Body of pancreas (tissue), 4 donors: ENCODE results near the gene PCDHA10. TPM values are rescaled to one million over a fixed set of nuclear protein-coding genes. Genes with fewer than 3 reads are reported as not detected.
"Not testable (repeated sequence)": the region's sequence is repeated elsewhere in the genome, so short reads cannot be mapped to it uniquely, and the experiment has no call there.

ENCODE experiments used
- ATAC-seq: fragments of 150-250 bp; one replicate; pipeline ENCODE4 v1.9.1; 2016
- DNase-seq, 4 donors: peaks; one replicate each; pipeline ENCODE4 v3.0.0-alpha.2; 2019
- H3K27ac ChIP-seq, 4 donors: fragments of 200-600 bp; sonication (generic); 1 replicate in 3 of 4; 2 replicates in 1 of 4; pipeline versions ENCODE4 v1.5.1 to v1.6.1; 2016 to 2019; ENCODE audit warnings: mild to moderate bottlenecking in 1 of 4, mixed read lengths in 1 of 4, moderate library complexity in 1 of 4
- H3K27me3 ChIP-seq, 2 donors: fragments of 200-600 bp; sonication (generic); one replicate each; pipeline ENCODE4 v1.6.0; 2016; ENCODE audit warnings: mild to moderate bottlenecking in 1 of 2
- H3K36me3 ChIP-seq, 2 donors: fragments of 200-600 bp; sonication (generic); replicated peaks in 1 of 2; 2 replicates each; pipeline ENCODE4 v1.5.1; 2016; ENCODE audit warnings: low read depth in 2 of 2; ENCODE audit not compliant: insufficient read depth in 1 of 2
- H3K4me1 ChIP-seq: fragments of 200-600 bp; sonication (generic); one replicate; pipeline ENCODE4 v1.6.0; 2016
- H3K4me3 ChIP-seq, 2 donors: fragments of 200-600 bp; sonication (generic); 1 replicate in 1 of 2; 2 replicates in 1 of 2; pipeline ENCODE4 v1.5.1; 2016 to 2019
- H3K9me3 ChIP-seq, 3 donors: fragments of 200-600 bp; sonication (generic); 1 replicate in 2 of 3; 2 replicates in 1 of 3; pipeline ENCODE4 v1.5.1; 2016
- CTCF ChIP-seq, 7 experiments: fragments of 450-650 bp in 4 of 7; fragments of 200-600 bp in 3 of 7; sonication (generic) in 3 of 7; IDR thresholded peaks; one replicate each; pipeline ENCODE4 v1.5.1; 2016 to 2019; ENCODE audit warnings: antibody characterized with exemption in 7 of 7
- POLR2A ChIP-seq, 3 donors: fragments of 450-650 bp; IDR thresholded peaks; one replicate each; pipeline ENCODE4 v1.6.1; 2016; ENCODE audit warnings: antibody characterized with exemption in 3 of 3, mild to moderate bottlenecking in 2 of 3
- WGBS, 2 donors: methylation state at CpG; one replicate each; pipeline ENCODE4 v1.1.5; 2017; 5-methylcytosine and 5-hydroxymethylcytosine counted together
- intact Hi-C: fragments of 100-400 bp; cut with DNase I; formaldehyde crosslinking; loops from one replicate; pipeline ENCODE4 v1.15.1; 2023
- total RNA-seq, 2 donors: library from RNA; depleted of rRNA; stranded (reverse); fragments of >200 nt; gene quantifications; one replicate each; pipeline ENCODE4 v1.1.0, GENCODE V29; 2016

Gene PCDHA10
- total RNA-seq, 2 donors from 2014 or later, result 3.1 to 6.6 TPM

- H3K4me3 ChIP-seq, result no peak within 1 kb of the TSS
- H3K27ac ChIP-seq, result no peak within 1 kb of the TSS
- ATAC-seq (no peak), DNase-seq (no peak)
- intact Hi-C loops, result no loop called here
- peaks cover 0 to 27% (median 0%) of the 10 kb centered on the region in 3 donors for H3K9me3 ChIP-seq
- TF ChIP-seq CTCF (IDR thresholded peaks at IDR 0.05) (no peak), POLR2A (IDR thresholded peaks at IDR 0.05) (no peak)
- WGBS, 2 donors, result 17 to 25% methylated on average over 38 to 47 of the region's 47 CpGs
- H3K27me3 ChIP-seq, result no peaks in the 10 kb centered on the region
- H3K4me1 ChIP-seq, result no peaks in the 10 kb centered on the region
- no peaks in the 10 kb centered on the region for H3K36me3 ChIP-seq
Measured at GRCh38 chr5:140840978-140841962, 14.4 kb upstream of the PCDHA10 start, which contains the start of gene PCDHA8. Gene PCDHA8 (plus strand): TSS chr5:140841187. CDS start chr5:140841322, 135 bp downstream.

- Histone ChIP-seq H3K27me3 (no peaks in the 10 kb centered on the region), H3K27ac (no peak overlapping the region), H3K9me3 (peaks cover 0 to 31% (median 0%) of the 10 kb centered on the region in 3 donors), H3K4me1 (no peaks in the 10 kb centered on the region), H3K4me3 (no peak overlapping the region), H3K36me3 (no peaks in the 10 kb centered on the region)
- intact Hi-C loops, result no loop called here
- TF ChIP-seq CTCF (IDR thresholded peaks at IDR 0.05) (no peak), POLR2A (IDR thresholded peaks at IDR 0.05) (no peak)
- WGBS, 2 donors, result 35 to 45% methylated on average over 21 to 83 of the region's 87 CpGs
- DNase-seq (no peak), ATAC-seq (no peak)
Measured at GRCh38 chr5:140842798-140843733, 12.6 kb upstream of the PCDHA10 start.

- 13 to 17% methylated on average over 10 to 37 of the region's 48 CpGs for WGBS, 2 donors
- not testable (repeated sequence) for H3K4me1 ChIP-seq, H3K27ac ChIP-seq
Measured at GRCh38 chr5:140848139-140849102, 7.3 kb upstream of the PCDHA10 start, which contains the start of gene PCDHA9. Gene PCDHA9 (plus strand): TSS chr5:140848382. CDS start chr5:140848496, 114 bp downstream.

GRCh38 chr5:140849831-140850634 is 5.7 kb upstream of the PCDHA10 start:
- ATAC-seq, H3K4me3 ChIP-seq, H3K4me1 ChIP-seq, intact Hi-C loops, H3K27ac ChIP-seq, DNase-seq, H3K27me3 ChIP-seq, H3K36me3 ChIP-seq: not testable (repeated sequence)
- H3K9me3 ChIP-seq, result peaks cover 0 to 23% (median 0%) of the 10 kb centered on the region in 3 donors
- WGBS, 2 donors, result 42 to 50% methylated on average over 18 to 93 of the region's 101 CpGs

More at GRCh38 chr5:140848139-140849102, 7.3 kb upstream of the PCDHA10 start, which contains the start of gene PCDHA9:
- H3K27me3 ChIP-seq, H3K4me3 ChIP-seq, ATAC-seq, DNase-seq, H3K36me3 ChIP-seq, intact Hi-C loops: not testable (repeated sequence)
- H3K9me3 ChIP-seq, result peaks cover 0 to 25% (median 0%) of the 10 kb centered on the region in 3 donors
